IPS-11a (cell line): Measurements from ENCODE around the gene ATXN1.

ENCODE experiments used
- H3K4me3 ChIP-seq: one replicate; pipeline ENCODE4 v1.5.1; 2013; ENCODE audit warnings: low read depth, low read length, control low read depth

Gene ATXN1

DNA sequence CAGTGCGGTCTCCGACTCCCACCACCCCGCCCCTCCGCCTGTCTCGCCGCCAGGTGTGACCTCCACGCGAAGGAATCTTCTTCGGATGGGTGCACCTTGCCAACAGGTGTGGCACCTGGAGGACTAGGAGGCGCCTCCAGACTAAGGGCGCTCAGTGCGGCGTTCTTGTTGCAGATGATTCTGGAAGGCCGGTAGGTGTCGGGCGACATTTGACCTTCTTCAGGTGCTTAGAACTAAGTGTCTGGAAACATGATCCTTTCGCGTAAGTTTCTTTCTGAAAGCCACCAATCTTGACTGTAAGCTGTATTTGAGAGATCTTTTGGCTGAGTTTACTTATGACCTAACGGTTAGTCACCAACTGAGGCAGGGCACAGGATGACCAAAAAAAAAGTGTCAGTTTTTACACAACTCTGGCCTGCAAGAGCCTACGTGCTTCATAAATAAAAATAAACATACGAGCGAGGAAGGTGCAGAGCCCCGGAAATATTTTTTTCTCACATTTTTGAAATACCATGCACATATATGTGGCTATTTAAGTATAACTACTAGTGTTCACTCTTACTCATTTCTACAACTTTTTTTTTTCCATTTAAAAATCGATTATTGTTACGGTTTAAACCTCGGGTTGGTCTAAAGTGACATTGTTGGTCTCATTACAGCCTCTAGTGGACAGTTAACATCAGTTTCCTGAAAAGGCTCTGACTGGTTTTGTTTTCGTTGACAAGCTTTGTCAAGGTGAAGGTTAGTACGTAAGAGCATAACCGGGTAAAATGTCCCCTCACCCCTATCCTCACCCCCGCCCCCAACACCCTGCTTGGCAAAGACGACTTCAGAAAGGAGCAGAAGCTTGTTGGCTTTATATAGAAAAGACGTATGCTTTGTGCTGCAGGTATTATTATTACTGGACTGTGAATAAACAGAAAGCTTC, 1.6 kb upstream of the ATXN1 start:
- H3K4me3 ChIP-seq: peak overlapping the region; percentile 67

DNA sequence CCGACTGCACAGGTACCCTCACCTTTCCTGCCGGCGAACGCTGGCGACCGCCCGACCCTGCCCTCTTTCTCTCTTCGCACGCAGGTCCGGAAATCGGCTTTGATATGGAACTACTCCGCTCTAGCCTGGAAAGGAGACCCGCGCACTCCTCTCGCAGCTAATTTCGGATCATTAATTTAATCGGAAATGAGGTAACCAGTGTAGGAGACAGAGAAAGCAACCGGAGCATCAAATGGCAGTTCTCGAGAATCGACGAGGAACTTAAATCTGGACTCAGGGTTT, 949 bp upstream of the ATXN1 start:
- H3K4me3 ChIP-seq: peak overlapping the region; percentile 67

DNA sequence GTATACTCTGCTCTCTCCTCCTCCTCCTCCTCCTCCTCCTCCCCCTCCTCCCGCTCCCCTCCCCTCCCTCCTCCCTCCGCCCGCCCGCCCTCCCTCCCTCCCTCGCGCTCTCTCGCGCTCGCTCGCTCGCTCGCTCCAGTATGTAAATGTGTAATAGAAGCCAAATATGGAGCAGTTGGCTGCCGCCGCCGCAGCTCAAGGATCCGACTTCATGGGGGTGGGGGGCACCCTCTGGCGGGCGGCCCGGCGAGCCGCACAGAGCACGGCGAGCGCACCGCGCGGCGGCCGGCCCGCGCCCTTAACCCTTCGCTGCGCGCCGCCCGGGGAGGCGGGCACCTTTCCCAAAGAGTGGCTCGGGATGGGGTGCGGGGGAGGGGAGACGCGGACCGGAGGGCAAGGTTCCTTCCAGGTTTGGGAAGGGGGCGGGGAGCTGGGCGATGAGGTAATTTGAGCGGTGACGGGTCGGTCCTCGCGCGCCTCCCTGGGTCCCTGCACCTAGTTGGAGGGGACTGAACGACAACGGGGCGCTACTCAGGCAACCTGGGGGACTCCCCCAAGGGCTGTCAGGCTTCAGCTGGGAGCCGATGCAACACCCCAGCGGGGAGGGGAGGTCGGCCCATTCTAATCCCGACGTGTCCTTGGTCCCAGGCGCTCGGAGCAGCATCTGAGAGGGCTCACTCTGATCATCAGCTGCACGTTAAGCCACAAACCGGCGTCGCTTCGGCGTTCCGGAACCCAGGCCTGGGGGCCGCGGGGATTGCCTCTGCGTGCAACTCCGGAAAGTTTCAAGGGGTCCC, 409 bp upstream of the ATXN1 start:
- H3K4me3 ChIP-seq: peak overlapping the region; percentile 69

DNA sequence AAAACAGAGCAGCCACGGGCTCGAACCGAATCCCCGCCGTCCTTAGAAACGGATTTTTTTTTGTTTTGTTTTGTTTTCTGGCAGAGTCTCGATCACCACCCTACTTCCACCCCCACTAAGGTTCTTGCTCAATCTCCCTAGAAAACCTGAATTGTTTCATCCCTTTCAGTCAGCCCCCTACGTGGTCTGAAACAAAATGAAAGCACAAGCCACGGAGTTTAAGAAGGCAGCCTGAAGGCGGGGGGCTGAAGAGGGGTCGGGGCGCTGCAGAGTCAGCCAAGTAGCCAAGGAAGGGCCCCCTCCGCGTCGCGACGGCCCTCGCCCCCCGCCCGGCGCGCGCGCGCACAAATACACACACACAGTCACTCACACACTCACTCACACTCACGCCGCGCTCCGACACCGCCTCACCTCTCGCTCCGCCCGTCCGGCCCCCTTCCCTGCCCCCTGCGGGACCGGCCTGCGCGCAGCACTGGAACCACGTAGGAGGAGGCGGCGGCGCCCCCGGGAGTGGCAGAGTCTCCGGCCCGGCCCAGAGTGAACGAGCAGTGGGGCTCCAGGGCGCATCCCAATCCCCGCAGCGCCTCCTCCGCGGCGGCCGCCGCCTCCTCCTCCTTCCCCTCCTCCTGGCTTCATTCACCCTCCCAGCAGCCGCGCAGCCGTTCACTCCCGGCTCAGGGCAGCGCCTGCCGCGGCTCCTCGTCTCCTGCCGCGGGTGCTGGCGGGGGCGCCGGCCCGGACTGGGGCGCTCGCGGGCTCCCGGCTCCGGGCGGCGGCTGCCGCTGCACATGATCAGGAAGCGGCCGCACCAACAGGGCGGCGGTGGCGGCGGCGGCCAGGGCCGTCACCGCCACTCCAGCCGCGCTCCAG, 1.4 kb downstream of the ATXN1 start:
- H3K4me3 ChIP-seq: peak overlapping the region; percentile 69

DNA sequence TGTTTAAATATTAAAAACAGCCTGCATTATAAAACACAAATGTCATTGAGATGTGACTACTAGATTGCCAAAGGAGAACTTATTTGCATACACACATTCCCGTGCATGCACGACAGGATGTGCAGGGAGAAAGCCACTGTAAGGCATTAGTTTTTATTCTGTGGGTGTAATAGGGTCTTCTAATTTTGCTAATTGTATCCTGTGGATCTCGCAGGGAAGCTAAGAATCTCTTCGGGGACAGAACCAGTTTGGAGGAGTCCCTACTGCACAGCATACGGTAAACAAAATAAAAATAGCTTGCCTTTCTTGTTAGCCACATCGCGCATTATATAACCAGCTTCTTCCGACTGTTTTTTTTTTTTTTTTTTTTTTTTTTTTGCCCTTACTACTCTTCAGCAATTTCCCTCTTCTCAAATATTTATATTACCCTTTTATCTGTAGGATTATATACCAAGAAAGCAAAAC, 2.0 kb downstream of the ATXN1 start:
- H3K4me3 ChIP-seq: peak overlapping the region; percentile 69

DNA sequence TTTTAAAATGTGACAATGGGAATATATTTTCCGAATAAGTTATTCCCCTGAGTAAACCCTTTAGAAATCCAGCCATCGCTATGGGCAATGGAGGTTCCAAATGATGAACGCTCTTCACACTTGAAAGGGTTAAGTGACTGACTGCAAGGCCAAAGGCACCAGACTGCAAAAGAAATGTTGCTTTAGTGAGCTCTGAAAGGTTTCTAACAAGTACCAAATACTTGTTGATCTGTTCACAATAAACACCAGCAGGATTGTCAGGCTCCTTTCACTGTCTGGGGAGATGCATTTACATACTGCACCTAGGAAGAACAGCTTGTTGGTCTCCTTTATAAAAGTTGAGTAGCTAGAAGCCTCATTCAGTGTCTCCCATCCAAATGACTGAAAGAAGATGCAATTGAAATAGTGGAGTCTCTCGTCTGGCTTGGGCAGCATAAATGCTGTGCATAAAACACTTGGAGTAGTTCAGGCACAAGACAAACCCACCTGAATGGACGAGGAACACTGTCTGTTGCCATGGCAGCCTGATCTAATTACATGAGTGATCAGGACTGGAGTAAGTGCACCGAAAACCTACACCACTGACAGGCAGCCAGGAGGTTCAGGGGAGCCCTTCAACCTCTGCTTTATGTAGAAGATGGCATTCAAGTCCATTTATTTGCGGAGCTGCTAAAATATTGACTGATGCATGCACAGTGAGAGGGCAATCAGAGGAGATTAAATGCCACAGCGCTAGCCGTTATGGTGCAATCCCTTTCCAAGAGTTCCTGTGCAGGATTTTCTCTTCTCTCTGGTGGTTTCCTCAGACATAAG, 2.9 kb downstream of the ATXN1 start:
- H3K4me3 ChIP-seq: no peak overlapping the region

DNA sequence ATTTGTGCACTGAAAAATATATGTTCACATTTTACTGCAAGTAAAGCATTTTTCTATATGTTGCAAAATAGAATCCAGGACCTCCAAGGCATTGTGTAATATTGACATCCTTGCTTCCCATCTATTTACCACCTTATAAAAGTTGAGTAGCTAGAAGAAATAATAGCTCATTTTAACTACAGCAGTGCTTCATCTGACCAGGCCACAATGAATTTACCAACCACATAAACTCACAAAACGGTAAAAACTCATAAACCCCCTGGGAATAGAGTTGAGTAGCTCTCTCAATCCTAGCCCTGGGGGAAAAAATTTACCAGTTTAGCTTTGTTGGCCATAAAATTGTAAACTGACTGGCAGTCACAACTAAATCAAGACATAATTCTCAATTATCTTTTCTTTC, 3.9 kb downstream of the ATXN1 start:
- no peak overlapping the region for H3K4me3 ChIP-seq

DNA sequence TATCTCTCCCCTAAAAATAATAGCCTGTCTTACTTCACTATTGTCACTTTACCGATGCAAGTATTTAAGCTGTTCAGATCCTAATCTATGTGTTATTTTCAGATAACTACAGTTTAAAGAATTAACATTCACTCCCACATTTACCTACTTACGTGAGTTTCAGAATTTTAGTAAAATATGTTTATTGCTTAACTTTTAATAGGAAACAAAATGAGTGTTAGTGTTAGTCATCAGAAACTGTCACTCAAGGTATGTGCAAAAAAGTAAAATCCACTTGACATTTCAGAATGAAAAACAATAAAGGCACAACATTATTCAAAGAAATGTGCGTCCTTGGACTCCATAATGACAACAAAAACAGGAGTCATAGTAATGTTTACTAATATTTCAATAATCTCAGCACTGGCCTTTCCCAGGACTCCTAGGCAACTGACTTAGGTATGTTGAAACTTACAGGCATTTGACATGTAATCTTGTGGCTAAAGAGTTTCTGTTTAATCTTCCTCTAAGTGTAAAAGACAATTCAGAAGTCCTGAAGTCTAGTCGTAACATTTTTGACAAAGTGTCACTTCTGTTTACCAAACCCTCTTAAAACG, 4.5 kb downstream of the ATXN1 start:
- no peak overlapping the region for H3K4me3 ChIP-seq

DNA sequence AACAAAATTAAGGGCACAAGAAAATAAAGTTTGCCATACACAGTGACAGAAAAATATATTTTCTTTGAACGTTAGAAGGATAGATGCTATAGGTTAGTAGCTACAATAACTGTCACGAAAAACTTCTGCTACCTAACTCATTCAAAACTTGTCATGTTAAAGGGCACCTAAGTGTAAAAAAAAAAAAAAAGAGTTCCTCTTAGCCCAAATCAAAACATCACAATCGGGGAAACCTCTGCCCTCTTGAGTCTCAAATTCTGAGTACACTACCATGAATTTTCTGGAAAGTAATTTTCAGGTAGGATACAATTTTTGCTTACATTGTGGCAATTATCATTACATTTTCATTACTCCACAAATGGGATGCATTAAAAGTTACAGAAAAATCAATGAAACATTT, 5.7 kb downstream of the ATXN1 start:
- H3K4me3 ChIP-seq: no peak overlapping the region

DNA sequence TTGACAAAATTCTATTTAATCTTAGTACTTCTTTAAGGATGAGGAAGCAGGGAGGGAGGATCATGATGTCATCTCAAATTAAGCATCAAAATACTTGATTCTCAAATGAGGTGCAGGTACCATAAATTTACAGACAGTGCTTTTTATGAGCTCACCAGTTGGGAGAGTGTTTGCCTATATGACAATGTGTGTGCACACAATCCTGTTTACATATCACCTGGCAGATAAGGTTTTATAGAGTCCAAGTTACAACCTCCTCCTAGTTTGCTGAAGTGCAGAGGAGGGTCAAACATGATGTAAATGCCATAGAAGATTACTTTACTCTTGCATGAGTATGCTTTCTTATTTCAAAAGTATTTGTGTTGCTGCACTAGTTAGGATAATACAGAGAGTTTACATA, 6.4 kb downstream of the ATXN1 start:
- H3K4me3 ChIP-seq: no peak overlapping the region

DNA sequence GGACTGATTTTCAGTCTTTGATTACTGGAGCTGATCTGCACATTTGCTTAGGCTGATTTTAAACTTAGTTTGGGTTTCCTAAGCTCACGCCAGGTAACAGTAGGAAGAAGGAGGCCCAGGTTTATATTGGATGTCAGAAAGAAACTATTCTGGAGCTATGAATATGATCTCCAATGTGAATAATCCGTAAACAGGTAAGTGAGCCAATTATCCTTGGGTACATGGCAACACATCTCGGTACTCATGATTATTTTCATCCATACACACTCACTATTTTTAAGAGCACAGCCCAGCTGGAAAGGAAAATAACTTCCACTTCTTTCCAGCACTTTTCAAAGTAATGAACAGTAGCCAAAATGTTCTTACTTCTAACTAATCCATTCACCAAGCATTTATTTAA, 7.0 kb downstream of the ATXN1 start:
- H3K4me3 ChIP-seq: no peak overlapping the region

DNA sequence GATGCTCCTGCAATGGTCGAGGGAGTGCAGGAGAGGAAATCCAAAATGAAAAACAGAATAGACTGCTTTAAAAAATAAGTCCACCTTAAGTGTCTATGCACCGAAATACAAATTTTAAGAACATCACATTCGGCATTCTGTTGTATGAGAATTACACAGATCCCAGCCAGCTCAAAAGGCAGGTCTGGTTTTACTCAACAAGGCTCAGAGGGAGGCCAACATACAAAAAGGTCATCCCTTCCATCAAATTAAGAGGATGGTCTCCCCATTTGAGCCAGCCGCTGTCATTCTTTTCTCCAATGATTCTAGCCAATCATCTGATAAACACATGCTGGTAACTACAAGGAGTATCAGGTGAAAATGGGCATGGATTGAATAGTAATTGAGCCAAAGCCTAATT, 7.9 kb downstream of the ATXN1 start:
- no peak overlapping the region for H3K4me3 ChIP-seq

DNA sequence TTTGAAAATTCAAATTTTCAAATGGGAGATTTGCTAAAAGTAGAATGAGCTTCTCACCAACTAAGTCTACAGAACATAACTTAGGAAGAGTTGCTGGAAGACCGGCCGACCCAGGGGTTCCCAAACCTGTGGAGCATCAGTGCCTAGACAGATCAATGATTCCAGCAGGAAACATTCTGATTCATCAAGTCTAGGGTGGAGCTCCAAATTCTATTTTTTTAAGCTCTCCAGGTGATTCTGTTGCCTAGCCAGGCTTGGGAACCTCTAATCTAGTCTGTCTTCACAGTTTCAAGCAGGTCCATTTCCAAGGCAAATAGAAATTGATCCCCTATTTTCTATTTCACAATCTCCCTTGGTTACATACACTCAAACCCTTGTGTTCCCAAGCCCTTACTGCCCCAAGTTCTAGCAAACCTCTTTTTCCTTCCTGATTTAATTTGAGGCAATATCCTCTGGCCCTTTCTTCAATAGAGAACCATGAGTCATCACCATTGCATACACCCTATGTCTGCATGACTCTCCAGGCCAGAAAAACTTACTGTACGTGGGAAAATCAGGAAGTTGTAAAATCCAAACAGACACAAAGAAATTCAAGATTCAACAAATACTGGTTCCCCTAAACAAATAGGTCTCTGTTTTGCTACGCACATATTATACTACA, 8.9 kb downstream of the ATXN1 start:
- H3K4me3 ChIP-seq: no peak overlapping the region

DNA sequence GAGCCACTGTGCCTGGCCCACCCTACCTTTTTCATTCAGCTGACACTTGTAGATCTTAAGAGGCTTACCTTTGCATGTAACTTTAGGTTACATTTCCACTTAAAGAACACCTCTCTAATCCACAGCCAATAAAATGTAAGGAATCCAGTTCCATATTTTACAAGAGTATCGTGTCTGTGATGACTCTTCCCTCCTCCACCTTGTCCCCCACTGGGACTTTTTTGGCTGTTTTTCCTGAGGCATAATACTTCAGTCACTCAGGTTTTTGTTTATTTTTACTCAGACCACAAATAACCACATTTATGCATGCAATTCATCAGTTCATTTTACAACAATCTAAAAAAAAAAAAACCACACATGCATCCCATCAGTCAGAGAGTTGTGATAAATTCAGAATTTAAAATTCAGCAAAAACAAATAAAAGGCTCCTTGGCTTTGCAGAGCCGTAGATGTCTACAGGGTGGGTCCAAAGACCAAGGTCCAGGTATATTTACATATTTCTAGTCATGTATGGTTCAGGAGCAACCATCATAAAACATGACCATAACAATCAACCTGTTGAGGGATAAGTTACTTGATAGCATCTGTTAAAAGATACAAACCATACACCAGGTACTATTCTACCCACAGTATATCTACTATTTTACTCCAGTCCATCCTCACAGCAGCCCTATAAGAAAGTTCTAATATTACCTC, 9.9 kb downstream of the ATXN1 start:
- no peak overlapping the region for H3K4me3 ChIP-seq

DNA sequence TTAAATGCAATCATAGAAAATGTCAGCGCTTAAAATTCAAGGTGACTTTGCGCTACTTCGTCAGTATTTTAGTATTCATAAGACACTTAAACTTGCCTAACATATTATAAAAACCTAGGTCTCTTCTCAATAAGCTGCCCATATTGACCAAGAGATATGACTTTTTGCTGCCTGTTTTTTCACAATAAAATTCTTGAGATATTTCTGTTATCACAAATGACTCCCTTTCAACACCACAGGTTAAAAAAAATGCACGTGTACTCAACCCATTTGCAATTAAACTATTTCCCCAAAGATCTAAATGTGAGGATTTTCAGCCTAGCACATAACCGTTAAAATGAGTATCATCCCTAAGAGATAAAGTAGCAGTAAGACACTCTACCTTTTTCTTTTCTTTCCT, 10.7 kb downstream of the ATXN1 start:
- H3K4me3 ChIP-seq: no peak overlapping the region

DNA sequence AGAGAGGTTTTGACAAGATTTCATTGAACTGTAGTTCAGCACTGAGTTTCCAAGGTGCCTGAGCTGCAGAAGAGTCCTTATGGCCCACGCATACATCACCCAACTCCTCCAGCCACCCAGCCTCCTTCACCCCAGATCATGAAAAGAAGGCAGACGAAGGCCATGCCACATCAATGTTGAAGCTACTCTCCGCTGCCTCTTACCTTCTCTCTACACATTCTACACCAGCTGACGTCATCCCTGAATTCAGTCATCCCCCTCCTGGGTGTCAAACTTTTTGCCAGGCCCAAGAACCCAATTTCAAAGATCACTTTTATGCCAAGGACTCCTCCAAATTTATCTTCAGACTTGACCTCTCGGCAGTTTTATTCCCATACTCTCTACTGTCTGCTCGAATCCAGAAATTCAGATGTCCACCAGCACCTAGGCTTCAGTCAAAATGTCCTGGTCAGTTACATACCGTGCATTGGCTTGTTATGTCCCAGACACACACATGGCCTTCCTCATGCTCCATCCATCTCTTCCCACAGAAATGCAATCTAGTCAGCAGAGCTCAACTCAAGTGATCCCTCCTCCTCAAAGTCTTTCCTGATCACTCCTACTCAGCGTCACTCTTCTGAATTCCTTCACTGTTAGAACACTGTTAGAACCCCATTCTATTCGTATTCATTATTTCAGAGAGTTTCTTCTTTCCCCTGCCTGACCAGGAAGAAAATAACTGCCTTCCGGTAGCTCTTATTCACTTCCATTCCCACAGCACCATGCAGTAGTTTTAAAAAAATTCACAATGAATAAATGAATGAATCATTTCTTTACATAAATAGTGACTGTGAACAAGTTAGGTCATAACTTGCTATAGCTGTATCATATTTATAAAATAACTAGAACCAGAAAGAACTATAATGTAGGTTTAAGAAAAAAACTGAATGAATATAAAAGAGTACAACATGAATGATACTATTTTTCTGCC, 11.5 kb downstream of the ATXN1 start:
- no peak overlapping the region for H3K4me3 ChIP-seq

DNA sequence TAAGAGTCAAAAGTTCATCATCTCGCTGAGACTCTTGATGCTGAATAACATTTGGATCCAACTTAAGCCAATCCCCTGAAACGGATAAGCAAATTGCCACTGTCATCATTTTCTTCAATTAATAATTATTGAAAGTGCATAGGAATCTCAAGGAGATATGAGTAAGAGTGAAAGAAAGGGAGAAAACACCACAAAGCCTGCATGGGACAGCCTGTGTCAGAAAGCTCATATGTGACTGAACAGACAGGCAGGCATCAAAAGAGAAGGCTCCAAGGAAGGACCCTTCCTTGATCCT, 13.3 kb downstream of the ATXN1 start:
- no peak overlapping the region for H3K4me3 ChIP-seq
